Activated naive CD4-positive, alpha-beta T cell treated with anti-CD3 and anti-CD28 coated beads for 36 hours (primary cell): ENCODE data around the gene FCGBP. TPM values are rescaled to one million over a fixed set of nuclear protein-coding genes. Genes with fewer than 3 reads are reported as not detected.

Experiments used
- CTCF ChIA-PET: fragments of 350-600 bp; sonication (Branson Sonifier 250); formaldehyde crosslinking; loops from one replicate; lab custom pipeline; 2021; ENCODE audit warnings: antibody characterized with exemption; lab: Charles Lee
- DNase-seq: peaks from one replicate; pipeline ENCODE4 v3.0.0-alpha.2; 2020
- H3K27ac Mint-ChIP-seq: one replicate; pipeline ENCODE4 v1.8.0; 2021; ENCODE audit warnings: mild to moderate bottlenecking, mixed read lengths
- H3K27me3 Mint-ChIP-seq: one replicate; pipeline ENCODE4 v1.8.0; 2021; ENCODE audit warnings: low read depth, mixed read lengths
- H3K36me3 Mint-ChIP-seq: one replicate; pipeline ENCODE4 v1.8.0; 2021; ENCODE audit warnings: low read depth, mixed read lengths
- H3K4me1 Mint-ChIP-seq: one replicate; pipeline ENCODE4 v1.8.0; 2021; ENCODE audit warnings: low read depth, mixed read lengths
- H3K4me3 Mint-ChIP-seq: one replicate; pipeline ENCODE4 v1.8.0; 2021; ENCODE audit warnings: mild to moderate bottlenecking, moderate library complexity, mixed read lengths
- H3K9me3 Mint-ChIP-seq: one replicate; pipeline ENCODE4 v1.8.0; 2021; ENCODE audit warnings: mixed read lengths
- intact Hi-C: fragments of 100-400 bp; cut with micrococcal nuclease; formaldehyde crosslinking; loops from one replicate; pipeline ENCODE4 v1.15.1; 2023
- total RNA-seq, 2 experiments: library from RNA; stranded (reverse); gene quantifications; one replicate each; pipeline ENCODE4 v1.2.3, GENCODE V29; 2021

The FCGBP gene
- total RNA-seq, 2 experiments from 2014 or later: 3.1 to 3.8 TPM

DNA sequence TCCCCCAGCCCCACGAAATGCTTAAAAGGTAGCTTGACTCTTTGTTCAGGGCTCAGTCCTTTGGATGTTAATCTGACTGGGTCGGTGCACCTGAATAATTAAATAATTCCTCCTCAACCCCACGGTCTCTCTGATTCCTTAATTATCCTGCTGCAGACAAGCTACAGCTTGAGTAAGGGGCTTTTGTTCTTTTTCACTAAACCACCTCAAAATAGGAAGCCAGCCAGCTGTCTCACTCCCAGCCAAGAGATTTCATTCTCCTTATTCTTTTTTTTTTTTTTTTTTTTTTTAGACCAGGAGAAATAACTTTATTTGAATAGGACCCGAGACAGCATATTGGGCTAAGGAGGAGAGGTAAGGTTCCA is 7.9 kb upstream of the FCGBP start:
- peaks cover 7% of the 10 kb centered on the region for H3K36me3 Mint-ChIP-seq
- CTCF ChIA-PET: interaction anchor here (0.9 to 3.3 kb wide), 5 partner anchors 9 to 36 kb away, joined by 3 to 22 read pairs (median 3); partner anchors contain the start of gene PSMC4
- intact Hi-C loops: loop anchor here (5.0 kb wide), 1 partner anchor 265 kb away; no protein-coding TSS in a partner anchor
- no peaks in the 10 kb centered on the region for H3K27me3 Mint-ChIP-seq
- DNase-seq: peak; percentile 4
- H3K9me3 Mint-ChIP-seq: peaks cover 11% of the 10 kb centered on the region
- H3K4me1 Mint-ChIP-seq: peaks cover 72% of the 10 kb centered on the region
- H3K4me3 Mint-ChIP-seq: peak overlapping the region; percentile 46
- peak overlapping the region; percentile 74 for H3K27ac Mint-ChIP-seq

DNA sequence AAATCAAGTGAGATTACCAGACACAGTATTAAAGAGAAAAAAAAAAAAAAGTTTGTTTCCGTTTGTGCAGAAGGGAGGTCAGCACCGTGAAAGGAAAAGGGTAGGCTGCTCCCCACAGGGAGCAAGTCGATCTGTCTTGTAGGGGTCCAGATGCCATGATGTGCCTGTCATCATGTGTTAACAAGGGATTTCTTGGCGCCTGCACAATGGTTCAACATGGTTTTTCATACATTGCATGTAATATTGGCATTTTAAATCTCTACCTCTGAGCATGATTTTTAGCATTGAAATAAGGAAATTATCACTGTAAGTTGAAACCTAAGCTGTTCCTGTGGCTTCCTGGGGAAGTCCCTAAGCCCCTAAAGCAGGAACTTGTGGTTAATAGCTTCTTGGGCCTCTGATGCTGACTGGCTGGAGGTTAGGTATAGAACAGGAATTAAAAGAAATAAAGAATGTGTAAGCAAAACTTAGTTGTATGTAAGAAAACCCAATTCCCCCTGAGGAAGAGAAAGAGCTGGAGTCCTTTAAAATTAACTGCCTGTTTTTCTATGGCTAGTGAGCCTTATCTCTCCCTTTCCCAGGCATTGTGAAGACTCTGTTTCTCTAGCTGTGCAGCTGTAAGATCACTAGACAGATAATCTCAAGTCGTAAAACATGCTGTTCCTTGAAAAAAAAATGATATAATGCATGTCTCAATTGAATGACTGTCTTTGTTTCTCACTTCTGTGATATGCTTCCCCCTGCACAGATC is 7.4 kb upstream of the FCGBP start:
- CTCF ChIA-PET: interaction anchor here (0.9 to 3.3 kb wide), 5 partner anchors 10 to 35 kb away, joined by 3 to 22 read pairs (median 3); partner anchors contain the start of gene PSMC4
- Mint-ChIP-seq H3K4me1 (peaks cover 74% of the 10 kb centered on the region), H3K9me3 (peaks cover 11% of the 10 kb centered on the region), H3K27me3 (no peaks in the 10 kb centered on the region), H3K27ac (peak overlapping the region; percentile 74), H3K36me3 (peaks cover 7% of the 10 kb centered on the region), H3K4me3 (peak overlapping the region; percentile 46)
- peak; percentile 75 for DNase-seq
- intact Hi-C loops: loop anchor here (2.0 to 5.0 kb wide), 2 partner anchors 55 to 264 kb away; partner anchors contain the start of gene ZNF546

DNA sequence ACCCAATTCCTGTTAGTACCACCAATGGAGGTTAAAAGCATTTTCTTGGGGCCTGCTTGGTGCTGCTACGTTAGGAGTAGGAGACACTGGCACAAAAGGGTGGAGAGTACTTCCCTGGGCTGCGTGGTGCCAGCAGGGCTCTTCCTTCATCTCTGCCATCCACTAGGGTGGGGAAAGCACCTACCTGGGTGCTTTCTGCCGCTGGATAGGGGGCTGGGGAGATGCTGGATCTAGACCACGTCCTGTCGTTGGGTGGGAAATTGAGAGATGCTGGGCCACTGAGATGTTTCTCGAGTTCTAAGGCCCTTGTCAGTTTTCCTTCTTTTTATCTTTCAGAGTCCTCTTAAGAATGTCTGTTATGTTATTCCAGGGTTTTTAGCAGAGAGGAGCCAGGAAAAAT is 6.7 kb upstream of the FCGBP start:
- H3K27ac Mint-ChIP-seq: peak overlapping the region; percentile 74
- peaks cover 7% of the 10 kb centered on the region for H3K36me3 Mint-ChIP-seq
- CTCF ChIA-PET: interaction anchor here (1.1 to 3.3 kb wide), 2 partner anchors 29 to 34 kb away, joined by 3 to 22 read pairs; partner anchors contain the start of gene PSMC4
- H3K4me3 Mint-ChIP-seq: peak overlapping the region; percentile 46
- no peak for DNase-seq
- intact Hi-C loops: loop anchor here (2.0 to 5.0 kb wide), 2 partner anchors 56 to 264 kb away; partner anchors contain the start of gene ZNF546
- H3K9me3 Mint-ChIP-seq: peaks cover 11% of the 10 kb centered on the region
- peaks cover 75% of the 10 kb centered on the region for H3K4me1 Mint-ChIP-seq
- no peaks in the 10 kb centered on the region for H3K27me3 Mint-ChIP-seq

DNA sequence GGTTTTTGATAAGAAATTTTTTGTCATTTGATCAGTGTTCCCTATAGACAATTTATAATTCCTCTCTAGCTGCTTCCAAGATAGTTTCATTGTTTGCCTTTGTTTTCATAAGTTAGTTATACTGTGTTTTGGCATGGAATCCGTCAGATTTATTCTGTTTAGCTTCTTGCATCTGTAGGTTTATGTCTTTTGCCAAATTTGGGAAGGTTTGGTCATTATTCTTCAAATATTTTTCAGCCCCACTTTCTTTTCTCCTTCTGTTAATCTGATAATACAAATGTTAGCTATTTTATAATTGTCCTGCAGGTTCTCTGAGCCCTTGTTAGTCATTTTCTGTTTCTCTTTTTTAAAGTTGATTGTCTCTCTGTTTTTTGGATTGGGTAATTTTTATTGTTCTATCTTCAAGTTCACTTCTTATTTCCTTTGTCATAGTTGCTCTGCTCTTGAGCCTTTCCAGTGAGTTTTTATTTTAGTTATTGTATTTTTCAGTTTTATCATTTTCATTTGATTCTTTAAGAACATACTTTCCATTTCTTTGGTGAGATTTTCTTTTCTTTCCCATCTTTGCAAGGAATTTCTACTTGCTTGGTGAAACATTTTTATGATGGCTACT is 5.9 kb upstream of the FCGBP start:
- intact Hi-C loops: loop anchor here (2.0 to 5.0 kb wide), 2 partner anchors 56 to 263 kb away; partner anchors contain the start of gene ZNF546
- Mint-ChIP-seq H3K9me3 (peaks cover 11% of the 10 kb centered on the region), H3K27ac (peak overlapping the region; percentile 74), H3K36me3 (peaks cover 7% of the 10 kb centered on the region), H3K4me3 (no peak overlapping the region), H3K27me3 (no peaks in the 10 kb centered on the region), H3K4me1 (peaks cover 77% of the 10 kb centered on the region)
- CTCF ChIA-PET: interaction anchor here (1.0 to 3.3 kb wide), 2 partner anchors 10 to 30 kb away, joined by 5 to 22 read pairs; partner anchors contain the start of gene PSMC4
- DNase-seq: no peak

DNA sequence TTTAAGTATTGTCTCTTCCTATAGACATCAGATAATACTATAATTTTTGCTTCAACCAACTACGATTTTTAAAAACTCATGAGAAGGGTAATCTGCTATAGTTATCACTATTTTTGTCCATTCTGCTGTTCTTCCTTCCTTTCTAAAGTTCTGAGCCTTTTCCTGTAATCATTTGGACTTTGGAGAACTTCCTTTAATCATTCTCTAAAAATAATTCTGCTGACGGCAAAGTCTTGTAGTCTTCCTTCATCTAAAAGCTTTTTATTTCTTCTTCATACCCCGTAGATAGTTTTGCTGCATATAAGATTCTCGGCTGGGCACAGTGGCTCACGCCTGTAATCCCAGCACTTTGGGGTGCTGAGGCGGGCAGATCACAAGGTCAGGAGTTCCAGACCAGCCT is 5.1 kb upstream of the FCGBP start:
- DNase-seq: no peak
- H3K36me3 Mint-ChIP-seq: peaks cover 7% of the 10 kb centered on the region
- H3K9me3 Mint-ChIP-seq: peaks cover 11% of the 10 kb centered on the region
- CTCF ChIA-PET: interaction anchor here (1.0 to 3.3 kb wide), 2 partner anchors 9 to 31 kb away, joined by 5 to 22 read pairs; partner anchors contain the start of gene PSMC4
- H3K27ac Mint-ChIP-seq: no peak overlapping the region
- H3K4me1 Mint-ChIP-seq: peaks cover 80% of the 10 kb centered on the region
- H3K4me3 Mint-ChIP-seq: no peak overlapping the region
- no peaks in the 10 kb centered on the region for H3K27me3 Mint-ChIP-seq
- intact Hi-C loops: no loop called here

DNA sequence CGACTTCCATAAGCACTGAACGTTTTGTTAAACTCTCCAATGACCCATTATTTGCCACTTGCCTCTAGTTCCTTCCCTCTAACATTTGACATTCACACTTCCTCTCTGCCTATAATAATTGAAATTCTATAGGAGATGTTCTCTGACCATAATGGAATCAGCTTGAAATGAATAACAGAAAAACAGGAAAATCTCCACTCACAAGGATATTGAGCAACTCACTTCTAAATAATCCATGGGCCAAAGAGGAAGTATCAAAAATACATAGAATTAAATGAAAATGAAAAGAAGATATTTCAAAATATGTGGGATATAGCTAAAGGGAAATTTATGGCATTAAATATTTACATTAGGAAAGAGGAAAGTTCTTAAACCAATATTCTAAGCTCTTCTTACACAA is 3.4 kb upstream of the FCGBP start:
- no peaks in the 10 kb centered on the region for H3K27me3 Mint-ChIP-seq
- DNase-seq: no peak
- intact Hi-C loops: loop anchor here (1.0 to 2.0 kb wide), 2 partner anchors 15 to 34 kb away; partner anchors contain the start of gene PSMC4
- peaks cover 4% of the 10 kb centered on the region for H3K36me3 Mint-ChIP-seq
- CTCF ChIA-PET: interaction anchor here (0.6 to 1.3 kb wide), 2 partner anchors 9 to 33 kb away, joined by 3 to 5 read pairs; partner anchors contain the start of gene PSMC4
- H3K4me3 Mint-ChIP-seq: no peak overlapping the region
- no peak overlapping the region for H3K27ac Mint-ChIP-seq
- peaks cover 78% of the 10 kb centered on the region for H3K4me1 Mint-ChIP-seq
- peaks cover 11% of the 10 kb centered on the region for H3K9me3 Mint-ChIP-seq

DNA sequence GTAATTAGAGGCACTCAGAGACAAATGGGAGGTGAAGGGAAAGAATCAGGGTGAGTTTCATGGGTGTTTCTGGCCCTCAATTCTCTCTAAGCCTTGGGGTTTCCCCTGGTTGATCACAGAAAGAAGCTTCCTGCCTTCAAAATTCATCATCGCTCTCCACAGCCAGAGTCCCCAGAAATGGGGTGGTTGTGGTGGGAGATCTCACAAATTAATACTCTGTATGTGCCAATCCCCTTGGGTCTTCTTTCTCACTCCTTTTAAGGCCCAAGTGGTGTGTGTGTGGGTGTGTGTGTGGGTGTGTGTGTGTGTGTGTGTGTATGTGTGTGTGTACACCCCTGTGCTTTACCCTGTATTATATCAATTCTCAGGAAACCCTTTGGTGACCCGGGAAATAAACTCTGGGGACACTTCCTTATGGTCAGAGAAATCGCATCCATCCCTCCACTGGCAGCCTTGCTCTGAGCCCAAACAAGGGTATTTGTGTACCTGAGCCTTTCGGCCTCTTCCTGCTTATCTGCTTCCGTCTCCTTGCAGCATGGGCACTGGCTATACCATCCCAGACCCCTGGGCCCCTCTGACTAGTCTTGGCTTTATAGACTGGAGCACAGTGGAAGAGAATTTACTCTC is 2.8 kb upstream of the FCGBP start:
- DNase-seq: peak; percentile 73
- H3K36me3 Mint-ChIP-seq: peaks cover 4% of the 10 kb centered on the region
- intact Hi-C loops: loop anchor here (1.0 to 2.0 kb wide), 2 partner anchors 16 to 34 kb away; partner anchors contain the start of gene PSMC4
- H3K27me3 Mint-ChIP-seq: no peaks in the 10 kb centered on the region
- peaks cover 11% of the 10 kb centered on the region for H3K9me3 Mint-ChIP-seq
- H3K4me1 Mint-ChIP-seq: peaks cover 76% of the 10 kb centered on the region
- no peak overlapping the region for H3K4me3 Mint-ChIP-seq
- CTCF ChIA-PET: interaction anchor here (1.0 to 2.5 kb wide), 2 partner anchors 31 to 33 kb away, joined by 3 to 16 read pairs; partner anchors contain the start of gene PSMC4
- peak overlapping the region; percentile 57 for H3K27ac Mint-ChIP-seq

DNA sequence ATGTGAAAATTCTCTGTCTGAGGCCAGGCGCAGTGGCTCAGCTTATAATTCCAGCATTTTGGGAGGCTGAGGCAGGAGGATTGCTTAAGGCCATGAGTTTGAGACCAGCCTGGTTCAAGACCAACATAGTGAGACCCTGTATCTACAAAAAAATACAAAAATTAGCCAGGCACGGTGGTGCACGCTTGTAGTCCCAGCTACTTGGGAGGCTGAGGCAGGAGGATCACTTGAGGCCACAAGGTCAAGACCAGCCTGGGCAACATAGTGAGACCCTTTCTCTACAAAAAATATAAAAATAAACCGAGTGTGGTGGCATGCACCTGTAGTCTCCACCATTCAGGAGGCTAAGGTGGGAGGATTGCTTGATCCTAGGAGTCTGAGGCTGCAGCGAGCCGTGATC is 2.2 kb upstream of the FCGBP start:
- Mint-ChIP-seq H3K9me3 (peaks cover 11% of the 10 kb centered on the region), H3K4me3 (no peak overlapping the region), H3K27ac (peak overlapping the region; percentile 57), H3K4me1 (peaks cover 70% of the 10 kb centered on the region), H3K36me3 (peaks cover 4% of the 10 kb centered on the region), H3K27me3 (no peaks in the 10 kb centered on the region)
- DNase-seq: no peak
- intact Hi-C loops: loop anchor here (1.0 to 2.0 kb wide), 2 partner anchors 16 to 35 kb away; partner anchors contain the start of gene PSMC4
- CTCF ChIA-PET: interaction anchor here (1.0 to 2.5 kb wide), 3 partner anchors 23 to 34 kb away, joined by 3 to 16 read pairs (median 5); partner anchors contain the start of gene PSMC4

DNA sequence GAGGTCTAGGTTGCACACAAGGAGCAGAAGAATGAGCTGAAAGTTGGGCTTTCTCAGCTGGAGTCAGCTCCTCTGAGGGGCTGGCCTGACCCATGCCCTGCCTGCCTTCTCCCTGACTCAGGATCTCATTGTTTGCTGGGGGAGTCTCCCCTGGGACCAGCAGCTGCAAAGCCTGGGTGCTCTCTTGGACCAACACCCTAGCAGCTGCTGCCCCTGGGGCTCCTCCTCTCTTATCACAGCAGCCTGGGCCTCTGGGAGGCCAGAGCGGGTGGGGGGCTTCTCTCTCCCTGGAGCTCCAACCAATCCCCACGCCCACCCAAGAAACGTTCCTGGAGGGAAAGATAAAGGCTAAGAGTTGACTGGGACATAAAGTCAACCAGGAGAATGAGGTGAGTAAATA is 1.6 kb upstream of the FCGBP start:
- peaks cover 4% of the 10 kb centered on the region for H3K36me3 Mint-ChIP-seq
- intact Hi-C loops: loop anchor here (2.0 kb wide), 1 partner anchor 17 kb away; no protein-coding TSS in a partner anchor
- H3K27me3 Mint-ChIP-seq: no peaks in the 10 kb centered on the region
- H3K9me3 Mint-ChIP-seq: peaks cover 11% of the 10 kb centered on the region
- peaks cover 67% of the 10 kb centered on the region for H3K4me1 Mint-ChIP-seq
- CTCF ChIA-PET: interaction anchor here (0.6 to 2.5 kb wide), 3 partner anchors 22 to 126 kb away, joined by 3 to 16 read pairs (median 5); partner anchors contain the start of gene PSMC4
- no peak overlapping the region for H3K4me3 Mint-ChIP-seq
- DNase-seq: no peak
- H3K27ac Mint-ChIP-seq: peak overlapping the region; percentile 48

DNA sequence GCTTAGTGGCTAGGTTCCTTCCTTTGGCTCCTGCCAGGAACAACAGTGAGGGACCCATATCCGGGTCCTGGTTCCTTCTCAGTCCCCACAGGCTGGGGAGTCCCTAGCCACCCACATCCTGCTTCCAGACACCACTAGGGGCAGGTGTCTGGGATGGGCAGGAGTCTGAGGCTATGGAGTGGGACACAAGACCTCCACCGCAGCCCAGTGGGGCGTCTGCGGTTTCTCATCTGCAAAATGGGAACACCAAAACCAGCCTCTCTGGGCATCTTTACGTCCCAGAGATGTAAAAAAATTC is 879 bp upstream of the FCGBP start:
- peaks cover 2% of the 10 kb centered on the region for H3K36me3 Mint-ChIP-seq
- no peak overlapping the region for H3K27ac Mint-ChIP-seq
- intact Hi-C loops: no loop called here
- peaks cover 7% of the 10 kb centered on the region for H3K9me3 Mint-ChIP-seq
- peaks cover 61% of the 10 kb centered on the region for H3K4me1 Mint-ChIP-seq
- H3K4me3 Mint-ChIP-seq: no peak overlapping the region
- DNase-seq: peak; percentile 19
- CTCF ChIA-PET: interaction anchor here (1.2 to 2.5 kb wide), 2 partner anchors 22 to 35 kb away, joined by 5 to 16 read pairs; partner anchors contain the start of gene PSMC4
- no peaks in the 10 kb centered on the region for H3K27me3 Mint-ChIP-seq

DNA sequence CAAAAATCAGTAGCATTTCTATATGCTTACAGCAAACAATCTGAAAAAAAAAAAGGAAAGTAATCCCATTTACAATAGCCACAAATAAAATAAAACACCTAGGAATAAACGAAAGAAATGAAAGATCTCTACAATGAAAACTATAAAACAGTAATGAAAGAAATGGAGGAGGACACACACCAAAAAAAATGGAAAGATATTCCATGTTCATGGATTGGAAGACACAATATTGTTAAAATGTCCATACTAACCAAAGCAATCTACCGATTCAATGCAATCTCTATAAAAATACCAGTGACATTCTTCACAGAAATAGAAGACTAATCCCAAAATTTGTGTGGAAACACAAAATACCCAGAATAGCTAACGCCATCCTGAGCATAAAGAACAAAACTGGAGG is 4.7 kb downstream of the FCGBP start:
- H3K27ac Mint-ChIP-seq: no peak overlapping the region

More for the DNA sequence above, 4.7 kb downstream of the FCGBP start:
- Mint-ChIP-seq H3K9me3 (no peaks in the 10 kb centered on the region), H3K27me3 (no peaks in the 10 kb centered on the region), H3K36me3 (no peaks in the 10 kb centered on the region), H3K4me1 (peaks cover 42% of the 10 kb centered on the region), H3K4me3 (no peak overlapping the region)
- intact Hi-C loops: no loop called here
- no peak for DNase-seq
- CTCF ChIA-PET: interaction anchor here (0.7 to 2.9 kb wide), 2 partner anchors 8 to 41 kb away, joined by 3 to 13 read pairs; partner anchors contain the start of gene PSMC4
